HFF-Myc (cell line): ENCODE data around the gene MLLT3.

Experiments used
- DNase-seq: peaks from one replicate; pipeline ENCODE4 v3.0.0-alpha.2; 2011; ENCODE audit warnings: low read depth; ENCODE audit errors: extremely low read depth
- H3K4me3 ChIP-seq: replicated peaks from 2 replicates; pipeline ENCODE4 v1.5.1; 2011; ENCODE audit warnings: low read depth, mild to moderate bottlenecking, control low read depth, low read length
- TF ChIP-seq, protein P1 (sequence below): IDR thresholded peaks from 2 replicates; pipeline ENCODE4 v1.5.1; 2012; ENCODE audit warnings: mild to moderate bottlenecking, low read depth, low read length, control low read depth; ENCODE audit errors: missing control alignments

MLLT3 gene

DNA sequence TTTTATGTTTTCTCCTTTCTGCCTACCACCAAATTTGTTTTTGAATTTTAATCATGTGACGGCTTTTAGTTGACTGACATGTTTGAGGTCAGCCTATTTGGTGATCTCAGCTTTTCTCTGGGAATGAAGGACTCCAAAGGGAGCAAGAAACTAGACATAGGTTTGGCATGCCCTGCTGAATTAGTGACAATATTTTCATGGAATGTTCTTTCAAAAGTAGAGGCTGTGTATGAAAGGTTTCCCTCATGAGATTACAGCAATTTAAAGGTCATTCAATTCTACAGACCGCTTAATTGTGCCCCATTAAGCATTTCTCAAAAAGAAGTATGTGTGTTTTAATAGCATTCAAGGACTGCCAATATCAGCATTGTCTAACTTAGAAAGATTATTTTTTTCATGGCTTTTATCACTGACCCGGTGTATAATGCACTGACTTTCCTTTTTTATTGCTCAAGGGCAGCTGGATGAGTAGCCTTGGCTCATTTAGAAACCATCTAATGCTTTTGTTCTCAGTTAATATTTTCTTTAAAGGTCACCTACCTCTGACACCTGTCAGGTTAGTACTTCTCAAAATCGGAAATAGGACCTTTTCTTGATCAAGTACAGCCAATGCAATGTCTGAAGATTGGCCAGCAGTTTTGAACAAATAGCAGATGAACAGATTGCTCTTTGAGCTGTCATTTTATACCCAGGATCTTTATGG is 8.1 kb upstream of the MLLT3 start:
- H3K4me3 ChIP-seq = no peak overlapping the region
- TF ChIP-seq, protein P1, sequence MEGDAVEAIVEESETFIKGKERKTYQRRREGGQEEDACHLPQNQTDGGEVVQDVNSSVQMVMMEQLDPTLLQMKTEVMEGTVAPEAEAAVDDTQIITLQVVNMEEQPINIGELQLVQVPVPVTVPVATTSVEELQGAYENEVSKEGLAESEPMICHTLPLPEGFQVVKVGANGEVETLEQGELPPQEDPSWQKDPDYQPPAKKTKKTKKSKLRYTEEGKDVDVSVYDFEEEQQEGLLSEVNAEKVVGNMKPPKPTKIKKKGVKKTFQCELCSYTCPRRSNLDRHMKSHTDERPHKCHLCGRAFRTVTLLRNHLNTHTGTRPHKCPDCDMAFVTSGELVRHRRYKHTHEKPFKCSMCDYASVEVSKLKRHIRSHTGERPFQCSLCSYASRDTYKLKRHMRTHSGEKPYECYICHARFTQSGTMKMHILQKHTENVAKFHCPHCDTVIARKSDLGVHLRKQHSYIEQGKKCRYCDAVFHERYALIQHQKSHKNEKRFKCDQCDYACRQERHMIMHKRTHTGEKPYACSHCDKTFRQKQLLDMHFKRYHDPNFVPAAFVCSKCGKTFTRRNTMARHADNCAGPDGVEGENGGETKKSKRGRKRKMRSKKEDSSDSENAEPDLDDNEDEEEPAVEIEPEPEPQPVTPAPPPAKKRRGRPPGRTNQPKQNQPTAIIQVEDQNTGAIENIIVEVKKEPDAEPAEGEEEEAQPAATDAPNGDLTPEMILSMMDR = no peak
- no peak for DNase-seq

DNA sequence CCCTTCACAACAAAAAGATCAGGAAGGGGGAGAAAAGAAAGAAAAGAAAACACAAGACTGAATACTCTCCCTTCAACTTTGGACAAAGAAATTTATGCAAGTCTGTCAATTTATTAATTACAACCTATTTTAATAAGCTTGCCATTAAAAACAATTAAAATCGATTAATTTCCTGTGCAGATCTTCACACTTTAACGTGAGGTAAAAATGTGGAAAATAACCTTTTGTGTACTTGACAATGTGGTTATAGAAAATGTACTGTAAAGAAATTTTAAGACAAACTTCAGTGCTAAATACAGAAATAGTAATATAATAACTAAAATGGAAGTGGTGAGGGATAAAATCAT is 2.7 kb upstream of the MLLT3 start:
- H3K4me3 ChIP-seq = no peak overlapping the region
- DNase-seq = no peak
- TF ChIP-seq, protein P1 = no peak

DNA sequence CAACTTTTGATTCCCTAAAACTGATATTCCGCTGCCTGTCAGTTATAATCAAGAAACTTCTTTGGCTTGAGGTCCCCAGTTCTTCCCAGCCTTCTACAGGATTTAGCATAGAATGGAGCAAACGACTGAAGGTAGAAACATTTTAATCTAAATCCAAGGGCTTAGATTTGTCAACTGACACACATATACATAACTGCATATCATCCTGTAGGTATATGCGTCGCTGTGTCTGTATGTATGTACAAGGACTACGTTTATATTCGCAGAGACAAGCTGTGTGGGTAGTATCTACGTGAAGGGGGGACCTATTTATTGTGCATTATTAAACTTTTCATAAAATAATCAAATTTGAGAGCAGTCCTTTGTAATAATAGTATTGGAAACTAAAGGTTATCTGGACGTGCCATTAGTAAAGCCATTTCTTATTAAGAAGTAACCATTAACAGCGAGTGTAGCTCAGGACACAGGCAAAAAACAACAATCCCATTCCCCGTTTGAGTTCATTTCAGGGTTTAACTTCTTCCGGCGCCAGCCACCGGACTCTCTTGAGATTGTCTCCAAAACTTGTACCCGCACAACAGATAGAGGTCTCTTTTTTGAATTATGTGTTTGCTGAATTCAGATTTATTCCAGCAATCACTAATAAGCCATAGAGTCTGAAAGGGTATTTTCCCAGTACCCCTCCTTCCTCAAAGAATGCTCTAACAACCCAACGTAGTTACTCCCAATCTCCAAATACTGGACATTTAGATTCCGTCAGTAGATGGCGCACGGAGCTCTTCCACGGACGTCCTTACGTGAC is 2.1 kb upstream of the MLLT3 start:
- TF ChIP-seq, protein P1 = peak; percentile 80
- DNase-seq = peak; percentile 65
- peak overlapping the region; percentile 91; the same call in 1 of the 2 replicates for H3K4me3 ChIP-seq

DNA sequence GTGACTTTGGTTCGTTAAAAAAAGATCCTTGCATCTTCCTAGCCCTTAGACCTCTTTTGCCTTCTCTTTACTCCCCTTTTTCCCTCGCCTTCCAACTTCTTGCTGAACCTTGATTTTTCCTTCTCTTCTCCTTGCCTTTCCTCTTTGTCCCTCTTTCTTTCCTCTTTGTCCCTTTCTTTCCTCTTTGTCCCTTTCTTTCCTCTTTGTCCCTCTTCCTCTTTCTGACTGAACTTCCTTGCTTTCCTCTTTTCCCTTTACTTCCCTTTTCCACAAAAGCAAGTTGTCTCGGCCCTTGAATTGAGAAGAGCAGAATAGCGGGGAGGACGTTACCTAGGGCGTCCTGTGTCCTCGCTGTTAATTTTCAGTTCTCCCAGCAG is 1.4 kb upstream of the MLLT3 start:
- H3K4me3 ChIP-seq = peak overlapping the region; percentile 91
- TF ChIP-seq, protein P1 = no peak
- no peak for DNase-seq

DNA sequence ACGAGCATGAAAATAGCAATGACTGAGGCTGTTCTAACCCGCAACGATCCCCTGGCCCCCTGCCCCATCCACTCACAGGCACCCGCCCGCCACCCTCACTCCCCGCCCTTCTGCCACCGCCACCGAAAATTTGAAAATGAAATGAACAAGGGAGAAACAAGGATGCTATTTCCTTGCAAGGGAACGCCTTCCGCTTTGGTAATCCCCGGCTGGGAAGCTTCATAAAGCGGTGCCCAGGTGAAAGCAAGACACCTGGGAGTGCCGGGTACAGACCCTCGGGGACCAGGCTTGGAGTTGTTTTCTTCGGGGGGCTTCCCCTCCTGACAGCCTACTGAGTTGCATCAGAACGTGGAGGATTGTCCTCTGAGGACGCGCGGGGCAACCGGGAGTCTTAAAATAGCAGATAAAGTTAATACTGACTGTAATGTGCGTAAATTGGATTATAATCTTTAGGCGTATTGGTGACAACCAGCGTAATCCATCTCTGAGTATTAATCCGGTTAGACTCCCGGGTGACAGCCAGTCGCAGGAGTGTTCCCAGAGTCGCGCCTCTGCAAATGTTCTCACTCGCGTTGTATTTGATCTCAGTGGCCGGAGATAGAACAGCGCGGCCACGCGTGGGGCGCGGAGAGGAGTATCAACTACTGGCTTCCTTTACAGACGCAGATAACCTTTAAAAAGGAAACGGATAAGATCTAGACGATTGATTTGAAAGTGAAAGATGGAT is 885 bp upstream of the MLLT3 start:
- DNase-seq = no peak
- TF ChIP-seq, protein P1 = no peak
- peak overlapping the region; percentile 91 for H3K4me3 ChIP-seq

DNA sequence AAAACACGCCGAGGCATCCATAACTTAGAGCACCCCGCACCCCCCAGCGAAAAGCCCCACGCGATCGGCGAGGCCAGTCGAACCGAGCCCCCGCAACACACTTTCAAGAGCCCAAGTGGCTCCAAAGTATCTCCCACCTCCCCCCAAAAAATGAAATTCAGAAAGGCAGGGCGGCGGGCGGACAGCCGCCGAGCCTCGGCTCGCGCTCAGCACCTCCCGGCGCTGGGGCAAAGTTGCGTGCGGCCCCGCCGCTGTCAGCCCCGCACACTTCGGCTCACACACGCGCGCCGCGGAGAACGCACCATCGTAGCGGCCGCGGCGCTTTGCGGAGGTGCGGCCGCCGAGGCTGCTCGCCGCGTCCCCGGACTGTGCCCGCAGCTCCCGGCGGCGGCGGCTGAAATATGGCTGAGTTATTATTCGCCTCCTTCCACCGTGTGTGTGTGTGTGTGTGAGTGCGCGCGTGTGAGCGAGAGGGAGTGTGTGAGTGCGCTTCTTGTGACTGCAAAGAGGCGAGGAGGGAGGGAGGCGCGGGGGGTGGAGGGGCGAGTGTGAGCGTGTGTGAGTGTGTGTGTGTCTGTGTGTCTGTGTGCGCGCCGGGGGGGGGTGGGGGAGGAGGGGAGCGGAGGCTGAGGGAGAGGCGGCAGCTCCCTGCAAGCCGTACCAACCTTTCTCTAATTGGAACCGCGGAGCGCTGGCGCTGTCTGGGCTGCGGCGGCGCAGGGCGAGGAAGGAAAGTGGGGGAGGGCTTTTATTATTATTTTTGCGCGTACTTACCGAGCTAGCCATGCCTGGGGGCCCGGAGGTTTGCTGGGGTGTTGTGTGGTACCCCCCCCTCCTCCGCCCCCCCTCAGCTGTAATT is 599 bp downstream of the MLLT3 start:
- TF ChIP-seq, protein P1 = no peak
- DNase-seq = peak; percentile 50
- peak overlapping the region; percentile 91 for H3K4me3 ChIP-seq
